Astrocyte of the spinal cord (primary cell): Measurements from ENCODE around the gene TLE1.

Experiments used
- DNase-seq: peaks from one replicate; pipeline ENCODE4 v3.0.0; 2011; ENCODE audit warnings: low read depth, low spot score
- H3K4me3 ChIP-seq: 2 replicates; pipeline ENCODE4 v1.5.1; 2011; ENCODE audit warnings: low read depth, mild to moderate bottlenecking, low read length, moderate library complexity
- in situ Hi-C: cut with HindIII; loops from 2 replicates; pipeline ENCODE4 v1.10.0; 2017; ENCODE audit warnings: low sequenced_read_pairs
- TF ChIP-seq, protein P1 (sequence below): IDR thresholded peaks from 2 replicates; pipeline ENCODE4 v1.5.1; 2012; ENCODE audit warnings: low read depth, mild to moderate bottlenecking, low read length, inconsistent platforms

TLE1 gene

DNA sequence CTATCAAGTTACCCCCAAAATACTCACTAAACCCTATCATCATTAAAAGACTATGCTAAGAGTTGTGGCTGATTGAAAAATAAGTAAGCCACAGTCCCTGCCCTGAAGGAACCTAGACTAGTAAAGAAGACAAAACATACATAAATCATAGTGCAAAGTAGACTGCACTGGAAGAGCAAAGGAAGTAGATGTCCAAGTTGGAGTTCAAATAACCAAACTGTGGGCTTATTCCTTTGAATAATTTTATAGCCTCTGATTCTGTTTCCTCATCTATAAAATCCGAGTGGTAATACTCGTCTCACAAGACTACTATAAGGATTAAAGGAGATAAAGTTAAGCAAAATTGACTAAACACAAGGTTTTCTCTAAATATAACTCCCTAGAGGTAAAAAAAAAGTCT lies 140.4 kb downstream of the TLE1 start:
- TF ChIP-seq, protein P1, sequence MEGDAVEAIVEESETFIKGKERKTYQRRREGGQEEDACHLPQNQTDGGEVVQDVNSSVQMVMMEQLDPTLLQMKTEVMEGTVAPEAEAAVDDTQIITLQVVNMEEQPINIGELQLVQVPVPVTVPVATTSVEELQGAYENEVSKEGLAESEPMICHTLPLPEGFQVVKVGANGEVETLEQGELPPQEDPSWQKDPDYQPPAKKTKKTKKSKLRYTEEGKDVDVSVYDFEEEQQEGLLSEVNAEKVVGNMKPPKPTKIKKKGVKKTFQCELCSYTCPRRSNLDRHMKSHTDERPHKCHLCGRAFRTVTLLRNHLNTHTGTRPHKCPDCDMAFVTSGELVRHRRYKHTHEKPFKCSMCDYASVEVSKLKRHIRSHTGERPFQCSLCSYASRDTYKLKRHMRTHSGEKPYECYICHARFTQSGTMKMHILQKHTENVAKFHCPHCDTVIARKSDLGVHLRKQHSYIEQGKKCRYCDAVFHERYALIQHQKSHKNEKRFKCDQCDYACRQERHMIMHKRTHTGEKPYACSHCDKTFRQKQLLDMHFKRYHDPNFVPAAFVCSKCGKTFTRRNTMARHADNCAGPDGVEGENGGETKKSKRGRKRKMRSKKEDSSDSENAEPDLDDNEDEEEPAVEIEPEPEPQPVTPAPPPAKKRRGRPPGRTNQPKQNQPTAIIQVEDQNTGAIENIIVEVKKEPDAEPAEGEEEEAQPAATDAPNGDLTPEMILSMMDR, result no peak
- no peak overlapping the region for H3K4me3 ChIP-seq
- DNase-seq, result no peak
- in situ Hi-C loops, result no loop called here

DNA sequence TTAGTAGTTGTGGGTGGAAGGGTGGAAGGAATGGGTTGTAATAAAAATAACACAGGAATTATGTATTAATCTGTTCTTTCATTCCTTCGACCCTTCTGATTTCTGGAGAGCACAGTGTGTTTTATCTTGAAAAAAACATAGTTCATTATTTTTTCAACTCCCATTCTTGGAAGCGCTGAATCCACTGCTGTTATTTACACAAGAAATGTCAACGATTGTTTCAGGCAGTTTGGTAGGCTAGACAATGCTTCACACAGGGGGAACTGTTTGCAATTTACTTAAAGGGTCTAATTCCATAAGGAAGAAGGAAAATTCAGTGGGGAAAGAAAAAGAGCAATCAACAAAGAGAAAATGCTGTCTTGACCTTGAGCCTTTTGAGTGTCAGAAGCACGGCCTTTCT lies 142.9 kb downstream of the TLE1 start:
- in situ Hi-C loops, result no loop called here
- TF ChIP-seq, protein P1, result no peak
- no peak for DNase-seq
- no peak overlapping the region for H3K4me3 ChIP-seq

DNA sequence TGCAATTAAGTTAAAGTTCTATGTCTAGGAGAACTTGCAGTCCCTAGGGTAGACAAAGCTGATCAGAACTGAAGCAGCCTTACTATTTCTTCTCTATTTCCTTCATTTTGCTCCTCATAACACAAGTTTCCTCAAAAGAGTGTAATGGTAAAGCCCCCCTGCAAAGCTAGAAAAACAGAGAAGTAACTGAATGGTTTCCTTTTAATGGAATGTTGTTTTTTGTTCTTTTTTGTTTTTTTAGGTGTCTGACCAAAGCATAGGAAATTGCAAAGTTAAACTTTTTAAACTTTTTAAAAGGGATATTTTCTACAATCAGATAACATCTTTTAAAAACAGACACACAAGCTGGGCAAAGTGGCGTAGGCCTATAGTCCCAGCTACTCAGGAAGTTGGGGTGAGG lies 145.7 kb downstream of the TLE1 start:
- DNase-seq, result peak; percentile 68
- TF ChIP-seq, protein P1, result no peak
- H3K4me3 ChIP-seq, result no peak overlapping the region
- in situ Hi-C loops, result no loop called here

DNA sequence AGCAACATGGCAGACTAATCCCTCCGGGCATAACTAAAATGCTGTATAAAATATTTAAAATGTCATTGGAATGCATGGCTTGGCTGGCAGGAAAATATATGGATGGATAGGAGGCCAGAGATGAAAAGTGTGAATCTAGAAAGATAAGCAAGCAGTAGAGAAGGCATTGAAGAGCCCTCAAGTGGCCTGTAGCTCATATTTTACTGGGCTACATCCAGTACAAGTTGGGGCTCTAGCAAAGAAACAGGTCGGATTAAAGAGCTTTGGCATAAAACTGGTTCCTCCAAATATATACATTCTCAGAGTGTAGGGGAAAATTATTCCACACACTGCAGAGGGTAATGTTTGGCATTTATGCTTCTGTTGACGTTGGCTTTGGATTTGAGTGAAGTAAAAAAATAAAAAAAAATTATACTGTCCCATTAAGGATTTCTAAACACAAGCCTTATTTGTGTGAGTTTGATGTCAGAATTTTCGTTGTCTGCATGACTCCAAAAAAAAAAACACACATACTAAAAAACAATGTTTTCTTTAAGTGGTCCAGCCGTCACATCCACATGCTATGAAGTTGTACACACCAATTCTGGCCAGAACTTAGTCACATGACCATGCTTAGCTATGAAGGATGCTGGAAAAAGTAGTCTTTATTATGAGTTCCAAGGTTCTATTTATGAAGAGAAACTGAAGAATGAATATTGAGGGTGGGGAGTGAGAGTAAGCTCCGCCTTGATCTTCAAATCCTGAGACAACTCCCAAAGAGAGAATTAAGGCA lies 147.0 kb downstream of the TLE1 start:
- TF ChIP-seq, protein P1, result no peak
- DNase-seq, result no peak
- no peak overlapping the region for H3K4me3 ChIP-seq
- in situ Hi-C loops, result no loop called here

DNA sequence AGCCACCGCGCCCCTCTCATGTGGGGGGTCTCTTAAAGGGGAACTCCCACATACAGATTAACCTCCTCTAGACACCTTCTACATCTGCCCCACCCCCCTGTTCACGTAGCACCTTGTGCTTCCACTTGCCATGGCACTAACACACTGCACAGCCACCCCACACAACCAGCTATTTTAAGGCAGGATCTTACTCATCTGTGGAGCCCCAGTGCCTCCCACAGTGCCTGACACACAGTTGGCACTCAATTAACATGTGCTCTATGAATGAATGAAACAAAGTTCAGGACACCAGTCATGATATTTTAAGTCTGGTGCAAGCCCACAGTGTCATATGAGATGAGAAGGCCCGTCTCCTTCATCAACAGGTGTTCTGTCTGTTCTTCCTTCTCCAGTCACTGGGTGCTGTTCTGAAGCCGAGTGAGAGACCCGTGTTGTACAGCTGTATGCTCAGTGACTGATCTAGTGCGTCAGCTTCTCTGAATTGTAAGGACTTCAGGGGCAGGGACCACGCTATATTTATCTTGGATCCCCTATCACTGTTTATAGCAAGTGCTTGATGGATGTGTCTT lies 149.1 kb downstream of the TLE1 start:
- TF ChIP-seq, protein P1, result no peak
- DNase-seq, result no peak
- in situ Hi-C loops, result no loop called here
- H3K4me3 ChIP-seq, result no peak overlapping the region

DNA sequence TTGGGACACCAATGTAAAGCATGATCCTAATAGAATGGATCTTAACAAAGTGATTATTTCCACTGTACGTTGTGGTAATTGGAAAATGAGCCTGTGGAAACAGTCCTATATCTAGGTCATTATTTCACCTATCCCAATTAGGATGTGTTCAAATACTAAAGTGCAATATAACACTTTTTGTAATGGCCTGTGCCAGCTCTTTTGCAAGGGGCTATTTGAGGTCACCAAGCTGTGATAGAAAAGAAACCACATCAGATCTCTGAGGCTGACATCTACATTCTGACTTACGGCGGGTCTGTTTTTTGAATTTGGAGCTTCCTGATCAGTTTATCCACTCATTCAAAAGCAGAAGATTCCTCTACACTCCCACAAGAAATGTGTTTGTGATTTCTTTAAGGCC lies 150.0 kb downstream of the TLE1 start:
- DNase-seq, result no peak
- in situ Hi-C loops, result no loop called here
- TF ChIP-seq, protein P1, result no peak

More for the DNA sequence above, 150.0 kb downstream of the TLE1 start:
- H3K4me3 ChIP-seq, result no peak overlapping the region
